ENCODE data around the gene SOX21.

GRCh38 chr13:94692030-94692429 is 20.3 kb downstream of the SOX21 start:
- no peak for TF ChIP-seq CTCF (IDR thresholded peaks at IDR 0.05)
- TF ChIP-seq POLR2A (IDR thresholded peaks at IDR 0.05), result no peak
